GM18505 (cell line): ENCODE results near the gene PLCE1.

Experiments used
- ATAC-seq: cut with Tn5 transposase; IDR thresholded peaks from one replicate; pipeline ENCODE4 v1.9.1; 2021; ENCODE audit not compliant: unreplicated experiment
- POLR2A ChIP-seq: IDR thresholded peaks from 4 replicates; pipeline ENCODE4 v1.6.1; 2011; ENCODE audit warnings: borderline replicate concordance; ENCODE audit not compliant: insufficient read depth, insufficient read length; ENCODE audit errors: extremely low read depth

PLCE1 gene

GRCh38 chr10:93973748-93974445, 19.8 kb upstream of the PLCE1 start:
- no peak for ATAC-seq
- TF ChIP-seq POLR2A, result no peak

- ATAC-seq, result no peak
- TF ChIP-seq POLR2A, result no peak
These were observed 16.3 kb upstream of the PLCE1 start for GRCh38 chr10:93977442-93977841.

- no peak for TF ChIP-seq POLR2A
- ATAC-seq, result no peak
These were observed 13.2 kb upstream of the PLCE1 start for GRCh38 chr10:93980486-93980885.

GRCh38 chr10:93991114-93991513, 2.6 kb upstream of the PLCE1 start:
- no peak for TF ChIP-seq POLR2A
- no peak for ATAC-seq

- ATAC-seq, result no peak
- TF ChIP-seq POLR2A, result no peak
These were observed 2.0 kb upstream of the PLCE1 start for GRCh38 chr10:93991596-93992284.

- no peak for TF ChIP-seq POLR2A
- ATAC-seq, result no peak
These were observed 1.2 kb upstream of the PLCE1 start for GRCh38 chr10:93992400-93993030.

- no peak for TF ChIP-seq POLR2A
- no peak for ATAC-seq
These were observed 333 bp upstream of the PLCE1 start for GRCh38 chr10:93993414-93993781.

GRCh38 chr10:93994438-93994801, 689 bp downstream of the PLCE1 start:
- no peak for TF ChIP-seq POLR2A
- no peak for ATAC-seq

GRCh38 chr10:93995182-93995581, 1.5 kb downstream of the PLCE1 start:
- TF ChIP-seq POLR2A, result no peak

GRCh38 chr10:93995598-93996271, 2.0 kb downstream of the PLCE1 start:
- no peak for TF ChIP-seq POLR2A
- ATAC-seq, result no peak

More at GRCh38 chr10:93995182-93995581, 1.5 kb downstream of the PLCE1 start:
- ATAC-seq, result no peak

GRCh38 chr10:93996551-93996950, 2.8 kb downstream of the PLCE1 start:
- ATAC-seq, result no peak
- TF ChIP-seq POLR2A, result no peak

- no peak for TF ChIP-seq POLR2A
- ATAC-seq, result no peak
These were observed 3.8 kb downstream of the PLCE1 start for GRCh38 chr10:93997546-93997945.

- no peak for ATAC-seq
- TF ChIP-seq POLR2A, result no peak
These were observed 5.7 kb downstream of the PLCE1 start for GRCh38 chr10:93999401-93999851.
